Measurements from ENCODE around the gene ZNF575. TPM values are rescaled to one million over a fixed set of nuclear protein-coding genes. Genes with fewer than 3 reads are reported as not detected.

ZNF575 gene
- total and polyA plus RNA-seq, 2 experiments from 2014 or later = 0.10 to 0.65 TPM

GRCh38 chr19:43518051-43518450 lies 14.9 kb upstream of the ZNF575 start (continued):
- TF ChIP-seq, protein P1, sequence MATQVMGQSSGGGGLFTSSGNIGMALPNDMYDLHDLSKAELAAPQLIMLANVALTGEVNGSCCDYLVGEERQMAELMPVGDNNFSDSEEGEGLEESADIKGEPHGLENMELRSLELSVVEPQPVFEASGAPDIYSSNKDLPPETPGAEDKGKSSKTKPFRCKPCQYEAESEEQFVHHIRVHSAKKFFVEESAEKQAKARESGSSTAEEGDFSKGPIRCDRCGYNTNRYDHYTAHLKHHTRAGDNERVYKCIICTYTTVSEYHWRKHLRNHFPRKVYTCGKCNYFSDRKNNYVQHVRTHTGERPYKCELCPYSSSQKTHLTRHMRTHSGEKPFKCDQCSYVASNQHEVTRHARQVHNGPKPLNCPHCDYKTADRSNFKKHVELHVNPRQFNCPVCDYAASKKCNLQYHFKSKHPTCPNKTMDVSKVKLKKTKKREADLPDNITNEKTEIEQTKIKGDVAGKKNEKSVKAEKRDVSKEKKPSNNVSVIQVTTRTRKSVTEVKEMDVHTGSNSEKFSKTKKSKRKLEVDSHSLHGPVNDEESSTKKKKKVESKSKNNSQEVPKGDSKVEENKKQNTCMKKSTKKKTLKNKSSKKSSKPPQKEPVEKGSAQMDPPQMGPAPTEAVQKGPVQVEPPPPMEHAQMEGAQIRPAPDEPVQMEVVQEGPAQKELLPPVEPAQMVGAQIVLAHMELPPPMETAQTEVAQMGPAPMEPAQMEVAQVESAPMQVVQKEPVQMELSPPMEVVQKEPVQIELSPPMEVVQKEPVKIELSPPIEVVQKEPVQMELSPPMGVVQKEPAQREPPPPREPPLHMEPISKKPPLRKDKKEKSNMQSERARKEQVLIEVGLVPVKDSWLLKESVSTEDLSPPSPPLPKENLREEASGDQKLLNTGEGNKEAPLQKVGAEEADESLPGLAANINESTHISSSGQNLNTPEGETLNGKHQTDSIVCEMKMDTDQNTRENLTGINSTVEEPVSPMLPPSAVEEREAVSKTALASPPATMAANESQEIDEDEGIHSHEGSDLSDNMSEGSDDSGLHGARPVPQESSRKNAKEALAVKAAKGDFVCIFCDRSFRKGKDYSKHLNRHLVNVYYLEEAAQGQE (IDR thresholded peaks at IDR 0.05; ENCODE audit: unreplicated experiment) = no peak
- TF ChIP-seq EZH2 (IDR thresholded peaks at IDR 0.05; ENCODE audit: low read depth, unreplicated experiment) (no peak), EZH2phosphoT487 (IDR thresholded peaks at IDR 0.05; ENCODE audit: unreplicated experiment) (no peak)

DNA sequence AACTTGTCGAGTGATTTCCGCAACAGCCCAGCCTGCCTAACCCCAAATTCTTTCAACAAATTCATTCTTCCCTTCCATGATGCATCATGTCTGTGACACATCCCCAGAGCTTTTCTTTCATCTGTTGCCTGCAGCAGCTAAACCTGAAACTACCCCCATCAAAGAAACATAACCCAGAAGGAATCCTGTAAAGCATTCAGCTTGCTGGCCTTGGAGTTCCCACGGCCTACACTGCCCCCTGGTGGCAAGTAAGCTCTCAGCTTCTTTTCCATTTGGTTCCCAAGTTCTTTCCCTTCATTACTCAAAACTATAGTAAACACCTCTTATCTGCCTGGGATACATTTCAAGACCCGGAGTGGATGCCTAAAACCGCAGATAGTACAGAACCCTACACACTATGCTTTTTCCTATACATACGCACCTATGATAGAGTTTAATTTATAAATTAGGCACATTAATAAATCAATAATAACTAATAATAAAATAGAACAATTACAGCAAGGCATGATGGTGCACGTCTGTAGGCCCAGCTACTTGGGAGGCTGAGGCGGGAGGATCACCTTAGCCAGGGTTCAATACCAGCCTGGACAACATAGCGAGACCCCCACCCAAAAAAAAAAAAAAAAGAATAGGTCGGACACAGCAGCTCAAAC lies 13.4 kb upstream of the ZNF575 start:
- H3K27ac ChIP-seq (ENCODE audit: low read depth) = 0 out of 2 replicates have a peak overlapping the region, but pooled peaks have one; percentile 24

More for the DNA sequence above, 13.4 kb upstream of the ZNF575 start:
- no peaks in the 10 kb centered on the region for H3K4me1 ChIP-seq (ENCODE audit: insufficient read depth)
- H3K27me3 ChIP-seq (ENCODE audit: insufficient read depth) = no peaks in the 10 kb centered on the region
- H3K4me1 Mint-ChIP-seq = peaks cover 4% of the 10 kb centered on the region; the same call in 2 of the 3 replicates
- no peak overlapping the region for H2AFZ ChIP-seq
- peak overlapping the region; percentile 41; the same call in 1 of the 2 replicates for H3K27ac Mint-ChIP-seq
- no peak overlapping the region for H3K4me2 ChIP-seq
- H3K36me3 ChIP-seq (ENCODE audit: insufficient read depth) = no peaks in the 10 kb centered on the region
- H4K20me1 ChIP-seq (replicated peaks; ENCODE audit: insufficient read depth) = no peaks in the 10 kb centered on the region; the same call in 1 of the 2 replicates
- no peak overlapping the region for H3K4me3 ChIP-seq
- no peaks in the 10 kb centered on the region for H3K79me2 ChIP-seq (replicated peaks; ENCODE audit: insufficient read depth)
- H3K4me3 Mint-ChIP-seq = no peak overlapping the region
- H3K9me2 ChIP-seq (ENCODE audit: insufficient read depth) = no peaks in the 10 kb centered on the region
- DNase-seq (ENCODE audit: low spot score) (peak; percentile 96), ATAC-seq (peak; percentile 86)
- no peaks in the 10 kb centered on the region for H3F3A ChIP-seq (replicated peaks; ENCODE audit: low read depth)
- no peaks in the 10 kb centered on the region for H3K9me3 Mint-ChIP-seq
- no peak for TF ChIP-seq ZNF114 (CRISPR knock-in tag; IDR thresholded peaks at IDR 0.05)
- TF ChIP-seq CREB1 (CRISPR knock-in tag; IDR thresholded peaks at IDR 0.05; ENCODE audit: low read depth) = no peak
- TF ChIP-seq CTCF (conservative IDR thresholded peaks at IDR 0.05; ENCODE audit: low read depth in 2 of 2) = peak; percentile 91 to 98
- TF ChIP-seq ETS1 (IDR thresholded peaks at IDR 0.05) = no peak
- no peak for TF ChIP-seq EZH2phosphoT487 (IDR thresholded peaks at IDR 0.05; ENCODE audit: unreplicated experiment)
- no peaks in the 10 kb centered on the region for H3K36me3 Mint-ChIP-seq (ENCODE audit: low read depth)
- H3K27me3 Mint-ChIP-seq (ENCODE audit: insufficient read depth, low read depth, poor library complexity) = no peaks in the 10 kb centered on the region

All from GM23338 (cell line).